Choroid plexus epithelial cell (primary cell): ENCODE data around the gene DEDD.

Experiments
- DNase-seq: peaks from one replicate; pipeline ENCODE4 v3.0.0-alpha.2; 2010; ENCODE audit warnings: low read depth
- H3K4me3 ChIP-seq: 2 replicates; pipeline ENCODE4 v1.5.1; 2011; ENCODE audit warnings: low read depth, mild to moderate bottlenecking, control low read depth, low read length, moderate library complexity
- TF ChIP-seq, protein P1 (sequence below): conservative IDR thresholded peaks from 2 replicates; pipeline ENCODE4 v1.5.1; 2011; ENCODE audit warnings: low read depth, mild to moderate bottlenecking, control low read depth, inconsistent platforms, low read length, moderate library complexity

Gene DEDD

DNA sequence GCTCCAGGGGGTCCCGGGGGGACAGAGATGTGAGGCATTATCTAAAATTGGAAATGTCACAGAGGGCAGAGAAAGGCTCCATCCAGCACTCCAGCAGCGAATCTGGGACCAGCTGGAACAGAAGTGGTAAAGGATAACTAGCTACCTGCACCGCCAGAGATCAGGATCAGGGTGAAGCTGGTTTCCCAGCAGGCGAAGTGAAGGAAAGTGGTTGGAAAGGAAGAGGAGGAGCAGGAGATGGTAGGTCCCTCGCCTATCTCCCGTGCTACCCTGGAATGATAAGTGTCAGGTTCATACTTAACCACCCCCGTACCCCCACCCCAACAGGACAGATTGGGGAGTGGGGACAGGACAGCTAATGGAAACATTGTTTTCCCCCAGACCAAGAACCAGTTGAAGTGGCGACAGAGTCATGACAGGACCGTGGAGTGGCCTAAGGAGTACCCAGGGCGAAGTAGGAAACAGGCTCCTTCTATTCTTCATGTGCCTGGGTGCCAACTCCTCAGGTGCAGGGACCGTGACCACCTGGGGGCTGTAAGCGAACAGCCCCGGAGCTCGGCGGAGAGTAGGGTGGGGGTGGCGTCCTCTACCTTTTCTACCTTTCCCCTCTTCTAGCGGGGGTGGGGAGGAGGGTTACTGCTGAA is 44.1 kb upstream of the DEDD start:
- DNase-seq: no peak
- peak overlapping the region; percentile 98 for H3K4me3 ChIP-seq
- TF ChIP-seq, protein P1, sequence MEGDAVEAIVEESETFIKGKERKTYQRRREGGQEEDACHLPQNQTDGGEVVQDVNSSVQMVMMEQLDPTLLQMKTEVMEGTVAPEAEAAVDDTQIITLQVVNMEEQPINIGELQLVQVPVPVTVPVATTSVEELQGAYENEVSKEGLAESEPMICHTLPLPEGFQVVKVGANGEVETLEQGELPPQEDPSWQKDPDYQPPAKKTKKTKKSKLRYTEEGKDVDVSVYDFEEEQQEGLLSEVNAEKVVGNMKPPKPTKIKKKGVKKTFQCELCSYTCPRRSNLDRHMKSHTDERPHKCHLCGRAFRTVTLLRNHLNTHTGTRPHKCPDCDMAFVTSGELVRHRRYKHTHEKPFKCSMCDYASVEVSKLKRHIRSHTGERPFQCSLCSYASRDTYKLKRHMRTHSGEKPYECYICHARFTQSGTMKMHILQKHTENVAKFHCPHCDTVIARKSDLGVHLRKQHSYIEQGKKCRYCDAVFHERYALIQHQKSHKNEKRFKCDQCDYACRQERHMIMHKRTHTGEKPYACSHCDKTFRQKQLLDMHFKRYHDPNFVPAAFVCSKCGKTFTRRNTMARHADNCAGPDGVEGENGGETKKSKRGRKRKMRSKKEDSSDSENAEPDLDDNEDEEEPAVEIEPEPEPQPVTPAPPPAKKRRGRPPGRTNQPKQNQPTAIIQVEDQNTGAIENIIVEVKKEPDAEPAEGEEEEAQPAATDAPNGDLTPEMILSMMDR: no peak

DNA sequence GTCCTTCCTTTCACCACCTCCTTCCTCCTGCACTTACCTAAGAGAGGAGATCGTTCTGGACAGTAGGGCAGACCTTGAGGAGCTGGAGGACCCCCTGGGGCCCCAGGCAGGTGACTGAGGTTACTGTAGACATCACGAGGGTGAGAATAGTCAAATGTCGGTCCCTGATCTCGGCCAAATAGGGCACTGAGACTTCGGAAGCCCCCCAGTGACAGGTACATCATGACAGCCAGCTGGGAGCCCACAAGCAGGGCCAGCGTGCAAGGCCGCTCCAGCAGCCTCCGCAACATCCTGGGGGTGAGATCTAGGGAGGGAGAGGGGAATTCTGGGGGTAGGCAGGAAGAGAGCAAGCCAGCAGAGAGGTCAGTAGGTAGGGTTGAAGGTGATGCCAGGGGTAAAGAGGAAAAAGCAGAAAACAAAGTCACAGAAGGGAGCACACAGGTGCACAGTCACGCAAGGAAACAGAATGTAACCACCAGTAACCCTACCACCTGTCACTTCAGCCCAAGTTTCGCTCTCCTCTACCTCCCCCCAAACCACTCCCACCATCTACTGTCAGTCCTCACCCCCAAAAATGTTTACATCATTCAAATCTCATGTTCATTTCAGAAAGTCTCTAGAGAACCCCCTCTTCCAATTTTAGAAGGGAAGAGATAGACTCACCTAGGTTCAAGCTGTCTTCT is 43.4 kb upstream of the DEDD start:
- peak overlapping the region; percentile 98 for H3K4me3 ChIP-seq
- TF ChIP-seq, protein P1: no peak
- DNase-seq: no peak

DNA sequence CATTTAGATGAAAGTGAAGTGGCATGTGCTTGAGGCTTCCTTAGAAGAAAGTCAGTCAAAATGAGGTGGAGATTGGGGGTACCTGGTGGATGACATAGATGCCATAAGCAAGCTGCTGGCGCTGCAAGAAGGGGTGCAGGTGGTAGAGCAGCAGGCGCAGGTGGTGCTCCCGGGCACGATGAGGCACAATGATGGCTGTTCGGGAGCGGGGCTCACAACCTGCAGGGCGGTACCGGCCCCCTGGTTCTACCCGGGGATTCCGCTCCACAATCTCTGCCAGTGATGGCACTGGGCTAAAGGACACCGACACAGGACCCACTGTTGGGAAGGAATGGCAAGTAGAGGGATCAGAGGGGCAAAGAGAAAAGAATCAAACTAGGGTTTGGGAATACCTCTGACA is 42.4 kb upstream of the DEDD start:
- DNase-seq: no peak
- H3K4me3 ChIP-seq: no peak overlapping the region
- TF ChIP-seq, protein P1: no peak

DNA sequence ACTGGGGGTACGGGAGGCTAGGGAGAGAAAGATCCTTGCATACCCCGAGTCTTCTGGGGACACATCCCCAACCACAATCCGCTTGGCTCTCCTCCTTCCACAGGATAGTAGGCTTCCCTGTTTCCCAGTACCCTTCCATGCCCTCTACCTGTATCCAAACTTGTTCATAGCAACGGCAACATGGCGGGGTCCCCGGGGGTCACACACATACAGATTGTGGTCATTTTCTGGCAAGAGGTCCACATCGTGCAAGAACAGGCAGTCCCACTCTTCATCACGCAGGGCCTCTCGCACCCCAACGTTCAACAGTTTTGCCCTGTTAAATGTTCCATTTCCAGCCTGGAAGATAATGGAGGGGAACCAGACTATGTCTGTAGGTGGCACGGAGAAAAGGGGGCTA is 41.2 kb upstream of the DEDD start:
- H3K4me3 ChIP-seq: no peak overlapping the region
- TF ChIP-seq, protein P1: no peak
- no peak for DNase-seq

DNA sequence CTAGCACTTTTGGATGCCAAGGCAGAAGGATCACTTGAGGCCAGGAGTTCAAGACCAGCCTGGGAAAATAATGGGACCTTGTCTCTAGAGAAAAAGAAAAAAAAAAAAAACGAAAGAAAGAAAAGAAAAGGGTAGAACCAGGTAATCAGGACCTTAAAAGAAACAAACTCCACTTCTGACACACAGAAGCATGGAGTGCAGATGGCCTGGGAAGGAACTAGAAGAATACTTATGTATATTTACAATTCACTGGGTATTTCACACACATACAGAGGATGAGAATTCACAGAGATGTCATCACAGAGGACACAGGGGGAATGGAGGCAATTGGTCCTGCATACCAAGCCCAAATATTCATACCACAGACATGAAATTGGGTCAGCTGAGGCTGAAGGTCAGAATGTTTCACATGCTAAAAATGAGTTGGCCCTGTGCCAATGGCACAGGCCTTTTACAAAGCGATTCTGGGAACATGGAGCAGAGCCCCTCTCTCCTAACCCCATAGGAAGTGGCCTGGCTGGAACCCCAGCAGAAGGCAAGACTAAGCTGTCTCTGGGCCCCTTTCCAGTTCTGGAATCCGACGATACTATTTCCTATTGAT is 40.4 kb upstream of the DEDD start:
- no peak overlapping the region for H3K4me3 ChIP-seq
- TF ChIP-seq, protein P1: no peak
- peak; percentile 98 for DNase-seq

DNA sequence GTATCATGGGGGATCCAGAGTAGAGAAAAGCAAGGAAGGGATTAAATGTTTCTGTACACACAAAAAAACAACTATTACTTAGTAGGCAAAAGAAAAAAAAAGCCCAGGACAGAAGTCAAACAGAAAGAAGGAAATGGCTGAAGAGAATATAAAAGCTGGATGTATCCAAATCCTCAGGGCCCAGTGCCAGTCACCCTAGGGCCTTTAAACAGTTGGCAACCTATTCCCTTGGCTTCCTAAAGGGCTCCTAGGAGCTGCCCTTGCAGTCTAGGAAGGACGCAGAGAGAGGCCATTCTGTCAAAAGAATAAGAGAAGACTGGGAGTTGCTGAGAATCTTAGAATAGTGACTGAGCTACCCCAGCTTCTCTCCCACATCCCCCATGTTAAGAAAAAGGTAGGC is 39.9 kb upstream of the DEDD start:
- DNase-seq: no peak
- no peak overlapping the region for H3K4me3 ChIP-seq
- TF ChIP-seq, protein P1: no peak
